Muscle of back (tissue), 13 donors: ENCODE results near the gene OBSL1. TPM values are rescaled to one million over a fixed set of nuclear protein-coding genes. Genes with fewer than 3 reads are reported as not detected.

ENCODE experiments used
- DNase-seq, 3 donors: peaks; one replicate each; pipeline versions ENCODE4 v3.0.0 to v3.0.0-alpha.2; 2013
- long read RNA-seq, 9 donors: transcript quantifications; one replicate each; lab custom pipeline, GENCODE V29; 2026
- polyA plus RNA-seq, 10 donors: library from polyadenylated mRNA; unstranded; fragments of 120-200 nt; gene quantifications; one replicate each; pipeline ENCODE4 v1.2.1, GENCODE V29; 2013; ENCODE audit not compliant: insufficient read length in 10 of 10

OBSL1 gene
- 100 to 1,000 TPM in 9 of 10 donors, 10 to 100 TPM in 1; 94.0 to 139 (median 117) TPM for polyA plus RNA-seq
- long read RNA-seq, donor 1, transcript OBSL1-202 (9 exons, 3,297 nt) = major isoform, 5 of 25 reads
- long read RNA-seq, donor 1, partial matches to known transcripts = 15 of 25 reads
- long read RNA-seq, donor 1, other reads (novel, unspliced or antisense) = 0 of 25 reads
- long read RNA-seq, donor 2, partial matches to known transcripts = 9 of 15 reads
- long read RNA-seq, donor 2, other reads (novel, unspliced or antisense) = 0 of 15 reads
- long read RNA-seq, donor 3 = 0 reads
- long read RNA-seq, donor 4, full-length matches to known transcripts = 11 of 17 reads
- long read RNA-seq, donor 4, partial matches to known transcripts = 6 of 17 reads
- long read RNA-seq, donor 4, other reads (novel, unspliced or antisense) = 0 of 17 reads
- long read RNA-seq, donor 5, partial matches to known transcripts = 0 of 4 reads
- long read RNA-seq, donor 5, other reads (novel, unspliced or antisense) = 0 of 4 reads
- long read RNA-seq, donor 6, partial matches to known transcripts = 15 of 24 reads
- long read RNA-seq, donor 6, other reads (novel, unspliced or antisense) = 0 of 24 reads
- long read RNA-seq, donor 7, full-length matches to known transcripts = 10 of 25 reads
- long read RNA-seq, donor 7, partial matches to known transcripts = 15 of 25 reads
- long read RNA-seq, donor 7, other reads (novel, unspliced or antisense) = 0 of 25 reads
- long read RNA-seq, donor 8, partial matches to known transcripts = 14 of 20 reads
- long read RNA-seq, donor 8, other reads (novel, unspliced or antisense) = 0 of 20 reads
- long read RNA-seq, donor 9, partial matches to known transcripts = 0 of 2 reads
- long read RNA-seq, donor 9, other reads (novel, unspliced or antisense) = 0 of 2 reads

GRCh38 chr2:219571311-219572236 lies at the start of gene OBSL1:
Gene OBSL1, minus strand, starts transcription at chr2:219571539. Its CDS starts 307 bp downstream, at chr2:219571232.
- DNase-seq = peak; percentile 76 to 89 (median 80)

GRCh38 chr2:219620546-219620945 lies 49.2 kb upstream of the OBSL1 start:
- no peak for DNase-seq

DNA sequence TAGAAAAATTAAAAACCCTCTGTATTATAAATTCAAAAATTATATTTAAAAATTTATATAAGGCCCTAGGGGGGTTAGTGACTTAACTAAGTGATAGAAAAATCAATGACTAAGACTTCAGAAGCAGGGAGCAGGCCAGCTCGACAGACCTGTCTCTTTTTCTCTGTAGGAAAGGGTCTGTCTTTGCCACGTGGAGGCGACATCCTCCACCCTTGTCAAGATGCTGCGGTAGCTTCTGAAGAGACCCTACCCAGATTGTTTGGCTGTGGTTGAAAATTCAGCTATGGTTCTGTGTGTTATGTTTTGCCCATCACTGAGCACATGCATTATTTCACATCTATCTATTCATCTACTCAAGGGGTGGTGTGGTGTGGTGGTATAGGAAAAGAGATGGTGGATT lies 47.9 kb upstream of the OBSL1 start:
- no peak for DNase-seq

GRCh38 chr2:219618733-219619122 lies 47.4 kb upstream of the OBSL1 start:
- DNase-seq = no peak

GRCh38 chr2:219616550-219616949 lies 45.2 kb upstream of the OBSL1 start:
- no peak for DNase-seq

DNA sequence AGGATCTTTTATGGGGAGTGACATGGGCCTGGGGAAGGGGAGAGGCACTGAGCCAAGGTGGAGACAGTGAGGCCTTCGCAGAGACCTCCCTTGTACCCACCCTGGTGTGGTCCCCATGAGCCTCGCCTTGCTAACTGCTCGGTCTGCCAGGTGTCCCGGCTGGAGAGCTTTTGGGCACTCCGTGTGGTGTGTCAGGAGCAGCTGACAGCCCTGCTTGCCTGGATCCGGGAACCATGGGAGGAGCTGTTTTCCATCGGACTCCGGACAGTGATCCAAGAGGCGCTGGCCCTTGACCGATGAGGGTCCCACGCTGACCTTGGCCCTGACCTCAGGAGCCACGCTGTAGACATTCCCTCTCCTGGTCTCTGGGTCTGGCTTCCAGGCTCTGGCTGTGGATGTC lies 44.6 kb upstream of the OBSL1 start:
- DNase-seq = no peak

- DNase-seq = no peak
These were observed 43.7 kb upstream of the OBSL1 start for GRCh38 chr2:219615036-219615435.

DNA sequence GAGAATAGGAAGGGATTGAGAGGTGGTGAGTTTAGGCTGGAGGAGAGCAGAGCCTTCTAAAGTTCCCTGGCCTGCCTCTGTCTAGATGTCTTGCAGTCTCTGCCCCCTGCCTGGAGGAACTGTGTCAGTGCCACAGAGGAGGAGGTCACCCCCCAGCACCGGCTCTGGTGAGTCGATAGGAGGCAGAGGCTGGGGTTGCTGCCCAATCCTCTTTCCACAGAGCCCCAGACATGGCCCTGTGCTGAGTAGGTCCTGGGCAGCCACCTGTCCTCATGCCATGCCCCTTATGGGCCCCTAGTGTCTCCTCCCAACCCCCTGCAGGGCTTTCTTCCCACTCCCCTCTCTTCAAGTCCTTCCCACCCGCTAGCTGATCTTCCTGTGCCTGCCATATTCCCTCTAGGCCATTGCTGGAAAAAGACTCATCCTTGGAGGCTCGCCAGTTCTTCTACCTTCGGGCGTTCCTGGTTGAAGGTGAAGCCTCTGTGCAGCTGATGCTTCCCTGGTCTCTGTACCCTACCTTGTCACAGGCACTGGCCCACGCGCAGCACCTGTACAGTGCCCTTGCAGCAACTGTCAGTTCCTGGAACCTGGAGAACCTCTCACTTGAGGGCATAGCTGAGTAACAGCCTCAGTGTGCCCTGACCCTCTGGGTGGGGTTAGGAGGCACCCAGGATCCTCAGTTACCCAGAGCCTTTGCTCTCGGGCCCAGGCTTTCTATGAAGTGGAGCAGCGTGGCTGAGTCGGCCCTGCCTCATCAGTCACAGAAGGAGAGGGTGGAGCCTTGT lies 42.9 kb upstream of the OBSL1 start:
- DNase-seq = no peak

DNA sequence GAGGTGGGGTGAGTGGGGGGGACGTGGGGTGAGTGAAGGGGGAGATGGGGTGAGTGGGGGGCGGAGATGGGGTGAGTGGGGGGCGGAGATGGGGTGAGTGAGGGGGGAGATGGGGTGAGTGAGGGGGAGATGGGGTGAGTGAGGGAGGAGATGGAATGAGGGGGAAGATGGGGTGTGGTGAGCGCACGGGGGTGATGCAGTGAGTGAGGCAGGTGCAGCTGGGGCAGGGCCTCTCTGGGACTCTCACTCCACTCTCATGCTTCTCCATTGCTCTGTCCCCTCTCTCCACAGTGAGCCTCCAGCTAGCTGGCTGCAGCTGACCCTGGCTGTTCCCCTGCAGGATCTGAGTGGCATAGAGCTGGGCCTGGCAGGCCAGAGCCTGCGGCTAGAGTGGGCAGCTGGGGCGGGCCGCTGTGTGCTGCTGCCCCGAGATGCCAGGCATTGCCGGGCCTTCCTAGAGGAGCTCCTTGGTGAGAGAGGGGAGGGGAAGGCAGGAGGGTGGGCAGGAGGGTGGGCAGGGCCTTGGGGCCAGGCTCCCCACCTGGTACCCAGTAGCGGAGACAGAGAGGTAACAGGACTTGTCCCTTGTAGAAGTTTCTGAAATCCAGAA lies 42.2 kb upstream of the OBSL1 start:
- no peak for DNase-seq

DNA sequence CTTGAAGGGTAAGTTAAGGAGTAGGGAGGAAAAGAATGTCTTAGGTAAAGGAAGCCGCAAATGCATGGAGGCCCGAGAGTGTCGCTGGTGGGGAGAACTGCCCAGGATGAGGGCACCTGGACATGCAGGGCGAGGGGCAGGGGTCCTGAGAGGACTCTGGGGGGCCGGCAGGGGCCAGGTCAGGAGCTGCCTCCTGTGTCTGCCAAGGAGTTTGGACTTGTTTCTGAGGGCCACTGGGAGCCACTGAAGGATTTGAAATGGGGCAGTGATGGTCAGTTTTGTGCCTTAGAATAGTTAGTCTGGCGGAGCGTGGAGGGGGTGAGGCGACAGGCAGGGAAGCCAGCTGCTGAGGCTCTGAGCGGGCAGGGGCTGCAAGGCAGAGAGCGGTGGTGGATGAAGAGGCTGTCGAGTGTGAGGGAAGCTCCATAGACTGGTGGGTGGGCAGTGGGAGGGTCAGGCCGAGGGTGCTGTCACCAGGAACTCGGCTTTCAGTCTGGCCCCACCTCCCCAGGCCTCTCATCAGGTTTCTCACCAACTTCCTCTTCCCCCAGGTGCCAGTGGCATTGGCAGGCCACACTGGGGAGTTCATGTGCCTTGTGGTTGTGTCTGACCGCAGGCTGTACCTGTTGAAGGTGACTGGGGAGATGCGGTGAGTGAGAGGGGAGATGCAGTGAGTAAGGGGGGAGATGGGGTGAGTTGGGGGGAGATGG lies 41.4 kb upstream of the OBSL1 start:
- DNase-seq = no peak

DNA sequence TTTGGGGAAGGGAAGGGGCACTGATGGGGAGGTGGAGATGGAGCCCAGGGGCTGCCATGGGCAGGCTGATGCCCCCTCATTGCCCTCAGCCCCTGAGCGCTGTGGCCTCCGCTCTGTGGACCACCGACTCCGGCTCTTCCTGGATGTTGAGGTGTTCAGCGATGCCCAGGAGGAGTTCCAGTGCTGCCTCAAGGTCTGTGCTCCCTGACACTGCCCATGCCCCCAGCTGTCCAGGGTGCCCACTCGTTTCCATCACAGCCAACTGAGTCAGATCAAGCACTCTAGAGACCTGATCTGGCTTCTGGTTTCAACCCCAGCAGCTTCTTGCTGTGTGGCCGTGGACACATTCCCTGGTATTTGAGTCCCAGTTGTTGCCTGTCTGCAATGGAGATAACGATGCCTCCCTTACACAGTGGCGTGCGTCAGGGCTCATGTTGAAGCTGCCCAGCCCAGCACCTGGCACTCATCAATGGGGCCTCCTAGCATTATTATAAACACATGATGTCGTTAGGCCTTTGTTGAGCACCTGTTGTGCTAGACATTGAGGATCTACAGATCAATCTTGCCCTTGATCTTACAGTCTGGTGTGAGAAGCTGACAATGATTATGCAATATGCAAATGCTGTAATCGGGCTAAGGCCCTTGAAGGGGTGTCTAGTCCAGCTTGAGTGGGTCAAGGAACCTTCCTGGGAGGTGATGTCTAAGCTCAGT lies 40.7 kb upstream of the OBSL1 start:
- no peak for DNase-seq

DNA sequence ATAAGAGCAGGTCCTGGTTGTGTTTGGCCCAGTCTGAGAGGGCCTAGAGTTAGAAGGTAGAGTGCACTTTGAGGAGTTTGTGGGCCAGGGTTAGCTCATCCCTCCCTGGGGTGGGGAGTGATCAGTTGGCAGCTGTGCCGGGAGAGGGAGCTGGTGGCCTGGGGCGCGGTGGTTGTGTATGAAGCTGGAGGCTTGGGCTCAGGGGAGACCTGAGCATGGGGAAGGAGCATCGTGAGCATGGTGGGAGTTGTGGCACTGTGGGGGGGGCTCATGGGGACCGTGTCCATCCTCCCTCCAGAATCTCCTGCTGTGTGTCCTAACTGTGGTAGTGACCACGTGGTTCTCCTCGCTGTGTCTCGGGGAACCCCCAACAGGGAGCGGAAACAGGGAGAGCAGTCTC lies 40.0 kb upstream of the OBSL1 start:
- DNase-seq = no peak

- no peak for DNase-seq
These were observed 37.9 kb upstream of the OBSL1 start for GRCh38 chr2:219609149-219609750.

DNA sequence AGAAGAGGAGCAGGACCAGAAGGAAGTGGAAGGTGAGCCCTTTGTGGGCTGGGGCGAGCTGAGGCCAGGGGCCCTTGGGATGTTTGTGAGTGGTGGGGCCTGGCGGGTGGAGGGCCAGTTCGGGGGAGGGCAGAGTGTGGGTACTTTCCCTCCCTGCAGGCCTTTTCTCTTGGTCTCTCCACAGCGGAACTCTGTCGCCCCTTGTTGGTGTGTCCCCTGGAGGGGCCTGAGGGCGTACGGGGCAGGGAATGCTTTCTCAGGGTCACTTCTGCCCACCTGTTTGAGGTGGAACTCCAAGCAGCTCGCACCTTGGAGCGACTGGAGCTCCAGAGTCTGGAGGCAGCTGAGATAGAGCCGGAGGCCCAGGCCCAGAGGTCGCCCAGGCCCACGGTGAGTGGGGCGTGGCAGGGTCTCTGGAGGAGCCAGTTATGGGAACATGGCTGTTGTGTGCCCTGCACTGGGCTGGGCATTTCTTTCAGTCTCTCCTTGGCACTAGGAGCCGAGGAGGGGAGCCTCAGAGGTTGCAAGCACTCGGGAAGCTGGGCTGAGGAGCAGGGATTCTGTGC lies 37.1 kb upstream of the OBSL1 start:
- DNase-seq = no peak

- DNase-seq = no peak
These were observed 36.6 kb upstream of the OBSL1 start for GRCh38 chr2:219607931-219608330.

- no peak for DNase-seq
These were observed 34.2 kb upstream of the OBSL1 start for GRCh38 chr2:219605607-219605954.

GRCh38 chr2:219603771-219604170 lies 32.4 kb upstream of the OBSL1 start:
- no peak for DNase-seq

GRCh38 chr2:219598308-219599078 lies 27.2 kb upstream of the OBSL1 start:
- DNase-seq = no peak
